A549 (cell line): ENCODE data around the gene RAB3C. TPM values are rescaled to one million over a fixed set of nuclear protein-coding genes. Genes with fewer than 3 reads are reported as not detected.

Experiments
- ATAC-seq, 2 experiments: fragments of 200-7000 bp in 1 of 2; fragments of >200 bp in 1 of 2; cut with Nextera tagmentation in 1 of 2; cut with Tn5 transposase in 1 of 2; 3 replicates each; pipeline versions ENCODE4 v1.8.0 to v1.9.1; 2018 to 2020; ENCODE audit warnings: mild to moderate bottlenecking in 1 of 2, moderate library complexity in 1 of 2
- CTCF ChIA-PET: fragments of 300-600 bp; sonication (Branson Sonifier 250); formaldehyde crosslinking; extraction: SDS; loops from one replicate; lab custom pipeline; 2021; ENCODE audit warnings: antibody characterized with exemption, inconsistent platforms; lab: Yijun Ruan, JAX
- POLR2A ChIA-PET: fragments of 350-600 bp; formaldehyde crosslinking; extraction: SDS; loops from one replicate; lab custom pipeline; 2021; ENCODE audit warnings: antibody characterized with exemption, inconsistent platforms; lab: Yijun Ruan, JAX
- DNase-seq, 2 experiments: peaks; one replicate each; pipeline versions ENCODE4 v3.0.0 to v3.0.0-alpha.2; 2011 to 2016; ENCODE audit warnings: low read depth in 1 of 2, low spot score in 1 of 2
- FAIRE-seq: peaks from 2 replicates; lab custom pipeline; 2011; peaks lifted over from hg19 to GRCh38; lab: Jason Lieb, UNC
- H3K27ac ChIP-seq, 2 experiments: fragments of >200 bp; sonication (Bioruptor Twin); formaldehyde crosslinking; 3 replicates each; pipeline ENCODE4 v1.5.1; 2016 to 2017
- H3K4me1 ChIP-seq: fragments of >200 bp; sonication (Bioruptor Twin); formaldehyde crosslinking; 3 replicates; pipeline ENCODE4 v1.6.1; 2016
- H3K4me2 ChIP-seq: fragments of >200 bp; sonication (Bioruptor Twin); formaldehyde crosslinking; 3 replicates; pipeline ENCODE4 v1.6.1; 2016
- H3K4me3 ChIP-seq: fragments of >200 bp; sonication (Bioruptor Twin); formaldehyde crosslinking; 3 replicates; pipeline ENCODE4 v1.5.1; 2016
- H3K9me3 ChIP-seq: fragments of >200 bp; sonication (Bioruptor Twin); formaldehyde crosslinking; 3 replicates; pipeline ENCODE4 v1.6.1; 2016
- BCL3 ChIP-seq: fragments of >200 bp; sonication (Bioruptor Twin); formaldehyde crosslinking; IDR thresholded peaks from 3 replicates; pipeline ENCODE4 v1.6.1; 2016
- CHD4 ChIP-seq: fragments of 200-600 bp; sonication (generic); IDR thresholded peaks from 2 replicates; pipeline ENCODE4 v1.6.1; 2016; ENCODE audit warnings: antibody characterized with exemption, mild to moderate bottlenecking, borderline replicate concordance
- CTCF ChIP-seq: fragments of >200 bp; sonication (Bioruptor Twin); formaldehyde crosslinking; IDR thresholded peaks from 3 replicates; pipeline ENCODE4 v1.5.1; 2016
- EP300 ChIP-seq, 2 experiments: fragments of >200 bp; sonication (Bioruptor Twin); formaldehyde crosslinking; IDR thresholded peaks; 2 replicates in 1 of 2; 3 replicates in 1 of 2; pipeline ENCODE4 v1.6.1; 2016 to 2017
- ESRRA ChIP-seq: fragments of 150-350 bp; IDR thresholded peaks from 2 replicates; pipeline ENCODE4 v1.6.1; 2014; ENCODE audit warnings: mild to moderate bottlenecking, low read length, borderline replicate concordance
- FOSL2 ChIP-seq, 2 experiments: fragments of 450-650 bp in 1 of 2; fragments of >200 bp in 1 of 2; sonication (Bioruptor Twin) in 1 of 2; formaldehyde crosslinking; IDR thresholded peaks; 2 replicates each; pipeline versions ENCODE4 v1.5.0 to v1.6.1; 2016 to 2020; ENCODE audit warnings: mild to moderate bottlenecking in 1 of 2, moderate library complexity in 1 of 2
- FOXS1 ChIP-seq: fragments of 250-450 bp; sonication (Bioruptor Pico); IDR thresholded peaks from 2 replicates; pipeline ENCODE4 v1.5.0; 2020; ENCODE audit warnings: mild to moderate bottlenecking, moderate library complexity
- HDAC2 ChIP-seq: fragments of 200-600 bp; sonication (generic); IDR thresholded peaks from 2 replicates; pipeline ENCODE4 v1.6.1; 2016
- HES2 ChIP-seq: fragments of >200 bp; sonication (Bioruptor Twin); formaldehyde crosslinking; IDR thresholded peaks from 2 replicates; pipeline ENCODE4 v1.6.1; 2016
- KDM1A ChIP-seq: fragments of 200-600 bp; sonication (generic); IDR thresholded peaks from 2 replicates; pipeline ENCODE4 v1.6.1; 2016; ENCODE audit warnings: low read depth, mild to moderate bottlenecking
- KDM5A ChIP-seq: fragments of 200-600 bp; sonication (generic); IDR thresholded peaks from 2 replicates; pipeline ENCODE4 v1.6.1; 2016; ENCODE audit warnings: antibody characterized with exemption, mild to moderate bottlenecking
- MYC ChIP-seq: IDR thresholded peaks from 2 replicates; pipeline ENCODE4 v1.6.1; 2012; ENCODE audit warnings: mild to moderate bottlenecking, inconsistent platforms, low read length, improper control_type of control experiment, borderline replicate concordance
- NR3C1 ChIP-seq: fragments of >200 bp; sonication (Bioruptor Twin); formaldehyde crosslinking; IDR thresholded peaks from 3 replicates; pipeline ENCODE4 v1.6.1; 2017
- RAD21 ChIP-seq, 2 experiments: fragments of >200 bp in 1 of 2; sonication (Bioruptor Twin) in 1 of 2; formaldehyde crosslinking in 1 of 2; IDR thresholded peaks in 1 of 2; conservative IDR thresholded peaks in 1 of 2; 2 replicates in 1 of 2; 3 replicates in 1 of 2; pipeline ENCODE4 v1.6.1; 2012 to 2018; ENCODE audit warnings: inconsistent platforms in 1 of 2
- RARB ChIP-seq: fragments of 250-450 bp; sonication (Bioruptor Pico); IDR thresholded peaks from 2 replicates; pipeline ENCODE4 v1.8.0; 2021; ENCODE audit warnings: mild to moderate bottlenecking, moderate library complexity
- SMC3 ChIP-seq: fragments of >200 bp; sonication (Bioruptor Twin); formaldehyde crosslinking; IDR thresholded peaks from 3 replicates; pipeline ENCODE4 v1.6.1; 2018; ENCODE audit warnings: inconsistent platforms
- TP53 ChIP-seq: fragments of 250-450 bp; sonication (Bioruptor Pico); IDR thresholded peaks from 2 replicates; pipeline ENCODE4 v1.5.0; 2021; ENCODE audit warnings: mild to moderate bottlenecking, moderate library complexity
- USF2 ChIP-seq: fragments of 450-650 bp; IDR thresholded peaks from 2 replicates; pipeline ENCODE4 v1.6.1; 2014; ENCODE audit warnings: antibody characterized with exemption
- ZC3H11A ChIP-seq: fragments of 450-650 bp; IDR thresholded peaks from 2 replicates; pipeline ENCODE4 v1.6.1; 2014; ENCODE audit warnings: antibody characterized with exemption, mild to moderate bottlenecking
- ZFP36 ChIP-seq: fragments of 450-650 bp; IDR thresholded peaks from 2 replicates; pipeline ENCODE4 v1.6.1; 2014; ENCODE audit warnings: borderline replicate concordance; ENCODE audit not compliant: partially characterized antibody
- ZSCAN20 ChIP-seq: fragments of 250-450 bp; sonication (Bioruptor Pico); IDR thresholded peaks from 2 replicates; pipeline ENCODE4 v1.8.0; 2022; ENCODE audit warnings: mild to moderate bottlenecking, moderate library complexity
- WGBS: methylation state at CpG from one replicate; pipeline ENCODE4 v1.1.6; 2017; ENCODE audit errors: missing lambda C conversion rate; 5-methylcytosine and 5-hydroxymethylcytosine counted together
- polyA plus RNA-seq, 4 experiments: library from polyadenylated mRNA; depleted of rRNA in 3 of 4; stranded (reverse); fragments of >200 nt; fragmentation: RNase III in 1 of 4; extraction: RNeasy Plus Mini Kit Qiagen cat#74134 plus additional on column Dnase treatment in 1 of 4; gene quantifications; 2 replicates in 3 of 4; 3 replicates in 1 of 4; pipeline ENCODE4 v1.2.3, GENCODE V29; 2011 to 2017

The RAB3C gene
- polyA plus RNA-seq, 2 of the 4 experiments (the other 2 are of a cell fraction) = not detected

- ATAC-seq (no peak), FAIRE-seq (no peak), DNase-seq (no peak)
- Histone ChIP-seq H3K4me3 (no peak overlapping the region), H3K4me2 (no peak overlapping the region), H3K9me3 (peaks cover 5% of the 10 kb centered on the region; the same call in 2 of the 3 replicates), H3K27ac (peak overlapping the region; percentile 30 to 67; a peak in 5 of 6 replicates), H3K4me1 (peaks cover 43% of the 10 kb centered on the region)
- POLR2A ChIA-PET = no interaction called here
- CTCF ChIA-PET = interaction anchor here (0.6 to 2.7 kb wide), 6 partner anchors 7 to 65 kb away, joined by 3 to 14 read pairs (median 5); no protein-coding TSS in a partner anchor
- TF ChIP-seq KDM5A (no peak), TP53 (no peak), EP300 (IDR thresholded peaks at IDR 0.05) (no peak), BCL3 (no peak), ZC3H11A (no peak), FOSL2 (IDR thresholded peaks at IDR 0.05) (no peak), FOSL2 (CRISPR knock-in tag; IDR thresholded peaks at IDR 0.05) (no peak), RARB (CRISPR knock-in tag) (no peak), NR3C1 (no peak), MYC (no peak), USF2 (no peak), HES2 (no peak), CHD4 (no peak), ZFP36 (no peak)
- WGBS = 94% methylated on average over 11 of the region's 11 CpGs
Observed at GRCh38 chr5:58901271-58901670, 318.4 kb downstream of the RAB3C start.

- TF ChIP-seq TP53 (no peak), ZSCAN20 (CRISPR knock-in tag) (no peak), ESRRA (no peak), KDM1A (no peak)
- Histone ChIP-seq H3K27ac (peak overlapping the region; percentile 60 to 71), H3K4me3 (no peak overlapping the region), H3K9me3 (peaks cover 10% of the 10 kb centered on the region; the same call in 2 of the 3 replicates), H3K4me1 (peaks cover 34% of the 10 kb centered on the region), H3K4me2 (peak overlapping the region; percentile 7; the same call in 2 of the 3 replicates)
- ChIA-PET POLR2A (interaction anchor here (1.0 kb wide), 1 partner anchor 67 kb away, joined by 3 read pairs; no protein-coding TSS in a partner anchor), CTCF (interaction anchor here (0.8 to 2.7 kb wide), 11 partner anchors 8 to 178 kb away, joined by 3 to 14 read pairs (median 6); no protein-coding TSS in a partner anchor)
- ATAC-seq = no peak
- peak; percentile 39 for FAIRE-seq
- DNase-seq = no peak
Observed at GRCh38 chr5:58902305-58902704, 319.4 kb downstream of the RAB3C start.

GRCh38 chr5:58902765-58903164 lies 319.9 kb downstream of the RAB3C start:
- DNase-seq (peak in 1 of 2 experiments; percentile 73), FAIRE-seq (peak; percentile 76), ATAC-seq (peak; percentile 66 to 80; a peak in 5 of 6 replicates)
- peaks cover 10% of the 10 kb centered on the region; the same call in 2 of the 3 replicates for H3K9me3 ChIP-seq
- ChIA-PET CTCF (interaction anchor here (0.8 to 2.7 kb wide), 13 partner anchors 9 to 177 kb away, joined by 3 to 14 read pairs (median 4); no protein-coding TSS in a partner anchor), POLR2A (interaction anchor here (0.6 to 1.0 kb wide), 2 partner anchors 67 to 93 kb away, joined by 3 read pairs; no protein-coding TSS in a partner anchor)
- peak overlapping the region; percentile 60 to 71 for H3K27ac ChIP-seq
- no peak overlapping the region for H3K4me3 ChIP-seq
- WGBS = 21% methylated on average over 2 of the region's 2 CpGs
- peak overlapping the region; percentile 7; the same call in 2 of the 3 replicates for H3K4me2 ChIP-seq
- peaks cover 30% of the 10 kb centered on the region for H3K4me1 ChIP-seq
- TF ChIP-seq RAD21 (conservative IDR thresholded peaks at IDR 0.05 in 1 of 2, IDR thresholded peaks at IDR 0.05 in 1 of 2) = peak; percentile 68 to 69
- TF ChIP-seq FOXS1 = no peak
- TF ChIP-seq CTCF = peak; percentile 50
- TF ChIP-seq SMC3 = peak; percentile 56
- no peak for TF ChIP-seq HDAC2
